Smooth muscle cell (in vitro differentiated cells): ENCODE data around the gene FAM72A. TPM values are rescaled to one million over a fixed set of nuclear protein-coding genes. Genes with fewer than 3 reads are reported as not detected.

ENCODE experiments used
- DNase-seq: peaks from one replicate; lab custom pipeline; 2025; ENCODE audit not compliant: unreplicated experiment; lab: John Stamatoyannopoulos, UW
- H2AFZ ChIP-seq: fragments of 200-600 bp; sonication (generic); 2 replicates; pipeline ENCODE4 v1.6.0; 2016; ENCODE audit warnings: antibody characterized with exemption, low read depth, mild to moderate bottlenecking
- H3F3A ChIP-seq: fragments of 200-600 bp; sonication (generic); 2 replicates; pipeline ENCODE4 v1.6.0; 2017; ENCODE audit warnings: antibody characterized with exemption, low read depth
- H3K27ac ChIP-seq: fragments of 200-600 bp; sonication (generic); 2 replicates; pipeline ENCODE4 v1.5.1; 2016; ENCODE audit warnings: low read depth, mild to moderate bottlenecking
- H3K27me3 ChIP-seq: fragments of 200-600 bp; sonication (generic); 2 replicates; pipeline ENCODE4 v1.6.1; 2016; ENCODE audit warnings: low read depth, mild to moderate bottlenecking
- H3K36me3 ChIP-seq: fragments of 200-600 bp; sonication (generic); 2 replicates; pipeline ENCODE4 v1.5.1; 2016; ENCODE audit warnings: low read depth
- H3K4me1 ChIP-seq: fragments of 200-600 bp; sonication (generic); 2 replicates; pipeline ENCODE4 v1.5.1; 2016; ENCODE audit warnings: low read depth
- H3K4me2 ChIP-seq: fragments of 200-600 bp; sonication (generic); 2 replicates; pipeline ENCODE4 v1.6.0; 2016; ENCODE audit warnings: mild to moderate bottlenecking
- H3K4me3 ChIP-seq: fragments of 200-600 bp; sonication (generic); 2 replicates; pipeline ENCODE4 v1.5.1; 2016; ENCODE audit warnings: mild to moderate bottlenecking
- H3K79me2 ChIP-seq: fragments of 200-600 bp; sonication (generic); 2 replicates; pipeline ENCODE4 v1.6.0; 2016; ENCODE audit warnings: low read depth, mild to moderate bottlenecking
- H3K9ac ChIP-seq: fragments of 200-600 bp; sonication (generic); 2 replicates; pipeline ENCODE4 v1.6.0; 2016; ENCODE audit warnings: low read depth
- H3K9me3 ChIP-seq: fragments of 200-600 bp; sonication (generic); replicated peaks from 2 replicates; pipeline ENCODE4 v1.5.1; 2016; ENCODE audit warnings: low read depth
- H4K20me1 ChIP-seq: fragments of 200-600 bp; sonication (generic); 2 replicates; pipeline ENCODE4 v1.6.0; 2016; ENCODE audit warnings: low read depth
- WGBS: methylation state at CpG from one replicate; pipeline ENCODE4 v1.1.7; 2016; ENCODE audit warnings: low lambda C conversion rate; 5-methylcytosine and 5-hydroxymethylcytosine counted together
- polyA plus RNA-seq: library from polyadenylated mRNA; unstranded; fragments of >200 nt; fragmentation: Nextera tagmentation; extraction: Ambion mirVana; gene quantifications from 2 replicates; pipeline ENCODE4 v1.2.1, GENCODE V29; 2016
- total RNA-seq: library from RNA; depleted of rRNA; stranded (reverse); fragments of >200 nt; gene quantifications from 2 replicates; pipeline ENCODE4 v1.2.3, GENCODE V29; 2014
- TF ChIP-seq, protein P1 (sequence below): fragments of 200-600 bp; sonication (generic); IDR thresholded peaks from 2 replicates; pipeline ENCODE4 v1.5.1; 2017; ENCODE audit warnings: borderline replicate concordance, mild to moderate bottlenecking, antibody characterized with exemption; ENCODE audit not compliant: insufficient read depth, poor library complexity, severe bottlenecking

FAM72A gene
- total and polyA plus RNA-seq, 2 experiments from 2014 or later = 2.9 to 3.7 TPM

DNA sequence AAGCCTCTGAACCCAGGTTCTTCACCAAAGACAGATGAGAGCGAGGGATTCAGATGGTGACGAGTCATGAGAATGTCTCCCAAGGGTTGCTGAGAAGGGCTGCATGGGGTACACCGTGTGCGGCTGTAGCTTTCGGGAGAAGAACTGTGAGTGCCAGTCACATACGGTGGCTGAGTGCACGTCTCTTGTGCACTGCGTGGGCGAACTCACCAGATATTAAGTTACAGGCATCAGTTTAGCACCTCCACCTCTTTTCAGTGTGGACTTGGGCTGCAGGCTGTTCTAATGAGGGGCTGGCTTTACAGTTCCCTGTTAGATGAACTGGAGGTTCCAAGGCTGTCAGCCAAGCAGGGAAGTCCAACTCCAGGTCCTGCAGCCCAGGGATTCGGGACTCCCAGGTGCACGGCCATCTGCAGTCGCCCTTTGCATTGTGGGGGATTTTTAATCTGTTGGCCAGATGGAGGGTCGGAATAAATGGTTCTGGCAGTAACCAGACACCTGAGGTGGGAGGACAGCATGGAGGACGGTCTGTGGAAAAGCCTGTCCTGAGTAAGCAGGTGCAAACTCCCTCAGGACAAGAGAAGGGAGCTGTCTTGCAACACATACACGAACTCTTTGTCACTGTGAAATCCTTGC lies 59.0 kb downstream of the FAM72A start:
- no peaks in the 10 kb centered on the region for H4K20me1 ChIP-seq
- H3K4me1 ChIP-seq = no peaks in the 10 kb centered on the region
- 91% methylated on average over 15 of the region's 15 CpGs for WGBS
- no peaks in the 10 kb centered on the region for H3K36me3 ChIP-seq
- no peaks in the 10 kb centered on the region for H3F3A ChIP-seq
- H3K4me2 ChIP-seq = no peak overlapping the region
- H3K27ac ChIP-seq = no peak overlapping the region
- H3K79me2 ChIP-seq = no peaks in the 10 kb centered on the region
- no peak overlapping the region for H2AFZ ChIP-seq
- peaks cover 12% of the 10 kb centered on the region for H3K27me3 ChIP-seq
- no peaks in the 10 kb centered on the region for H3K9me3 ChIP-seq
- DNase-seq = no peak
- TF ChIP-seq, protein P1, sequence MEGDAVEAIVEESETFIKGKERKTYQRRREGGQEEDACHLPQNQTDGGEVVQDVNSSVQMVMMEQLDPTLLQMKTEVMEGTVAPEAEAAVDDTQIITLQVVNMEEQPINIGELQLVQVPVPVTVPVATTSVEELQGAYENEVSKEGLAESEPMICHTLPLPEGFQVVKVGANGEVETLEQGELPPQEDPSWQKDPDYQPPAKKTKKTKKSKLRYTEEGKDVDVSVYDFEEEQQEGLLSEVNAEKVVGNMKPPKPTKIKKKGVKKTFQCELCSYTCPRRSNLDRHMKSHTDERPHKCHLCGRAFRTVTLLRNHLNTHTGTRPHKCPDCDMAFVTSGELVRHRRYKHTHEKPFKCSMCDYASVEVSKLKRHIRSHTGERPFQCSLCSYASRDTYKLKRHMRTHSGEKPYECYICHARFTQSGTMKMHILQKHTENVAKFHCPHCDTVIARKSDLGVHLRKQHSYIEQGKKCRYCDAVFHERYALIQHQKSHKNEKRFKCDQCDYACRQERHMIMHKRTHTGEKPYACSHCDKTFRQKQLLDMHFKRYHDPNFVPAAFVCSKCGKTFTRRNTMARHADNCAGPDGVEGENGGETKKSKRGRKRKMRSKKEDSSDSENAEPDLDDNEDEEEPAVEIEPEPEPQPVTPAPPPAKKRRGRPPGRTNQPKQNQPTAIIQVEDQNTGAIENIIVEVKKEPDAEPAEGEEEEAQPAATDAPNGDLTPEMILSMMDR = no peak
- no peak overlapping the region for H3K9ac ChIP-seq
- no peak overlapping the region for H3K4me3 ChIP-seq

DNA sequence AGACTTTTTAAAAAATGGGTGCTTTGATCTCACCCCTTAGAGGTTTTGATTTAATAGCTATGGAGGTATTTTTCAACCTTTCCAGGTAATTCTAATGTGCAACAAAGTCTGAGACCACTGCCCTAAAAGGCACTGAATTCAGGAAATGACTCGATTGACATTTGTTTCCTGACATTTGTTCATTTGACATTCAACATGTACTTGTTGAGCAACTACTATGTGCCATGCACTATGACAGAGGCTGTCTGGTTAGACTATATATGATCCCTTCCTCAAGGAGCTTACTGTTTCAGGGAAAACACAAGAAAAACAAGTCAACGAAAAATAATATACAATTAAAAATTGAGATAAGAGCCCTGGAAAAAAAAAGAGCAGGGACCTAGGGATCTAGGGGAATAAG lies 59.9 kb downstream of the FAM72A start:
- Histone ChIP-seq H3K79me2 (no peaks in the 10 kb centered on the region), H3K9me3 (no peaks in the 10 kb centered on the region), H4K20me1 (no peaks in the 10 kb centered on the region), H3K27ac (no peak overlapping the region), H3K27me3 (peaks cover 12% of the 10 kb centered on the region), H3K4me2 (no peak overlapping the region), H3F3A (no peaks in the 10 kb centered on the region), H3K4me1 (no peaks in the 10 kb centered on the region), H3K36me3 (no peaks in the 10 kb centered on the region), H3K9ac (no peak overlapping the region), H3K4me3 (no peak overlapping the region), H2AFZ (no peak overlapping the region)
- DNase-seq = no peak
- WGBS = 85% methylated on average over 2 of the region's 2 CpGs
- TF ChIP-seq, protein P1 = no peak

DNA sequence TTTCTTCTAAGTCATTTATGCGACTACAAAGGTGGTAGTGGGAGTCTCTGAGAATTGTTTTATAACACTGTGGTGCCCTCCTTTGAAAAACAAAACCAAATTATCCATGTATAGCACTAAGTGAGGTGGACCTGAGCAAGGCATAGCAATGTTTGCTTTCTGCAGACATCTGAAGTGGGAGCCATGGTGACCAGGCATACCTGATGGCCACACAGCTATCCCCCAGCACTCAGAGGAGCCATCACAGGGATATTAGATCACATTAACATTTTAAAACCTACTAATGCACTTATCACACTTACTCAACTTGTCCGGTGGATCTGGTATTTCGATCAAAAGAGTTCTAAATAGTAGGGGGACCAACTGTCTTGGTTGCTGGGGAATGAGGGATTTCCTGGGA lies 60.6 kb downstream of the FAM72A start:
- Histone ChIP-seq H2AFZ (no peak overlapping the region), H3K27ac (no peak overlapping the region), H3K4me2 (no peak overlapping the region), H3K27me3 (peaks cover 12% of the 10 kb centered on the region), H3K36me3 (no peaks in the 10 kb centered on the region), H3K9me3 (no peaks in the 10 kb centered on the region), H3K79me2 (no peaks in the 10 kb centered on the region), H4K20me1 (no peaks in the 10 kb centered on the region), H3K4me3 (no peak overlapping the region), H3K9ac (no peak overlapping the region), H3K4me1 (no peaks in the 10 kb centered on the region), H3F3A (no peaks in the 10 kb centered on the region)
- 91% methylated on average over 3 of the region's 3 CpGs for WGBS
- TF ChIP-seq, protein P1 = no peak
- no peak for DNase-seq

DNA sequence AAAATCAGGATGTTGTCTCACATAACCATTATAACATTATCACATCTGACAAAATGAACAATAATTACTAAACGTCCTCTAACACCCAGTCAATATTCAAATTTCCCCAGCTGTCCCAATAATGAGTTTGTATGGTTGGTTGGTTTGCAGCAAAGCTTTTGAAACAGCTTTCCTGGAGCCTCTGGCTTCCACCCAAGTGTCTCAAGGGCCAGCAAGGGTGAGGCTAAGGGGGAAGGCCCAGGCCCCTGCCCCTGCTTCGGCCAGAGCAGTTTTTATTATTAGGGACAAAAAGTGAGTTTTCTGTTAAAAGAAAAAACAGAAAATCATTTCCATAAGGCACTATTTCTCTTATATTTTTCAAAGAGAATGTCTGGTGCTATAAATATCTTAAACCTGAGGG lies 66.4 kb downstream of the FAM72A start:
- no peaks in the 10 kb centered on the region for H3K79me2 ChIP-seq
- no peaks in the 10 kb centered on the region for H3K36me3 ChIP-seq
- WGBS = 73% methylated on average over 2 of the region's 2 CpGs
- no peak for DNase-seq
- no peaks in the 10 kb centered on the region for H4K20me1 ChIP-seq
- no peak overlapping the region for H3K9ac ChIP-seq
- H3K4me3 ChIP-seq = no peak overlapping the region
- no peaks in the 10 kb centered on the region for H3K4me1 ChIP-seq
- peaks cover 8% of the 10 kb centered on the region for H3K27me3 ChIP-seq
- H3K27ac ChIP-seq = no peak overlapping the region
- TF ChIP-seq, protein P1 = no peak
- H2AFZ ChIP-seq = no peak overlapping the region
- H3K4me2 ChIP-seq = no peak overlapping the region
- H3F3A ChIP-seq = no peaks in the 10 kb centered on the region
- no peaks in the 10 kb centered on the region for H3K9me3 ChIP-seq
